A673 (cell line): ENCODE measurements around the gene INAFM1.

Experiments used
- EZH2 ChIP-seq: fragments of 200-600 bp; sonication (generic); IDR thresholded peaks from 2 replicates; pipeline ENCODE4 v1.6.1; 2017; ENCODE audit warnings: borderline replicate concordance, low read depth, mild to moderate bottlenecking, mixed read lengths, antibody characterized with exemption, low read length; ENCODE audit not compliant: poor library complexity, severe bottlenecking
- TF ChIP-seq, protein P1 (sequence below): fragments of 300-800, 200-600 bp; sonication (generic); conservative IDR thresholded peaks from 2 replicates; pipeline ENCODE4 v1.5.1; 2017; ENCODE audit warnings: low read depth, mild to moderate bottlenecking, antibody characterized with exemption, low read length, moderate library complexity, mixed read lengths

DNA sequence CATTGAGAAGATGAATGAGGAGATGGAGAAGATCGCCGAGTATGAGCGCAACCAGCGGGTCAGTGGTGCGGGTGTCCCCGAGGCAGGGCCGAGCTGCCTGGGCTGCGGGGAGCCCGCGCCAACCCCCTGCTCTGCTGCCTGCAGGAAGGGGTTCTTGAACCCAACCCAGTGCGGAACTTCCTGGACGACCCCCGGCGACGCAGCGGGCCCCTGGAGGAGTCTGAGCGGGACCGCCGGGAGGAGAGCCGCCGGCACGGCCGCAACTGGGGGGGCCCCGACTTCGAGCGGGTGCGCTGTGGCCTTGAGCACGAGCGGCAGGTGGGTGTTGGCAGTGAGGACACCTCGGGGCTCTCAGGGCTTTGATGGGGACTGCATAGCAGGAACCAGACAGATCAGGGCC lies 10.1 kb upstream of the INAFM1 start:
- TF ChIP-seq, protein P1, sequence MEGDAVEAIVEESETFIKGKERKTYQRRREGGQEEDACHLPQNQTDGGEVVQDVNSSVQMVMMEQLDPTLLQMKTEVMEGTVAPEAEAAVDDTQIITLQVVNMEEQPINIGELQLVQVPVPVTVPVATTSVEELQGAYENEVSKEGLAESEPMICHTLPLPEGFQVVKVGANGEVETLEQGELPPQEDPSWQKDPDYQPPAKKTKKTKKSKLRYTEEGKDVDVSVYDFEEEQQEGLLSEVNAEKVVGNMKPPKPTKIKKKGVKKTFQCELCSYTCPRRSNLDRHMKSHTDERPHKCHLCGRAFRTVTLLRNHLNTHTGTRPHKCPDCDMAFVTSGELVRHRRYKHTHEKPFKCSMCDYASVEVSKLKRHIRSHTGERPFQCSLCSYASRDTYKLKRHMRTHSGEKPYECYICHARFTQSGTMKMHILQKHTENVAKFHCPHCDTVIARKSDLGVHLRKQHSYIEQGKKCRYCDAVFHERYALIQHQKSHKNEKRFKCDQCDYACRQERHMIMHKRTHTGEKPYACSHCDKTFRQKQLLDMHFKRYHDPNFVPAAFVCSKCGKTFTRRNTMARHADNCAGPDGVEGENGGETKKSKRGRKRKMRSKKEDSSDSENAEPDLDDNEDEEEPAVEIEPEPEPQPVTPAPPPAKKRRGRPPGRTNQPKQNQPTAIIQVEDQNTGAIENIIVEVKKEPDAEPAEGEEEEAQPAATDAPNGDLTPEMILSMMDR: no peak
- no peak for TF ChIP-seq EZH2
